Body of pancreas (tissue), 4 donors: ENCODE measurements around the gene MUL1.

Experiments used
- POLR2A ChIP-seq, 3 donors: fragments of 450-650 bp; IDR thresholded peaks; one replicate each; pipeline ENCODE4 v1.6.1; 2016; ENCODE audit warnings: antibody characterized with exemption in 3 of 3, mild to moderate bottlenecking in 2 of 3
- TF ChIP-seq, protein P1 (sequence below), 7 experiments: fragments of 450-650 bp in 4 of 7; fragments of 200-600 bp in 3 of 7; sonication (generic) in 3 of 7; IDR thresholded peaks; one replicate each; pipeline ENCODE4 v1.5.1; 2016 to 2019; ENCODE audit warnings: antibody characterized with exemption in 7 of 7

DNA sequence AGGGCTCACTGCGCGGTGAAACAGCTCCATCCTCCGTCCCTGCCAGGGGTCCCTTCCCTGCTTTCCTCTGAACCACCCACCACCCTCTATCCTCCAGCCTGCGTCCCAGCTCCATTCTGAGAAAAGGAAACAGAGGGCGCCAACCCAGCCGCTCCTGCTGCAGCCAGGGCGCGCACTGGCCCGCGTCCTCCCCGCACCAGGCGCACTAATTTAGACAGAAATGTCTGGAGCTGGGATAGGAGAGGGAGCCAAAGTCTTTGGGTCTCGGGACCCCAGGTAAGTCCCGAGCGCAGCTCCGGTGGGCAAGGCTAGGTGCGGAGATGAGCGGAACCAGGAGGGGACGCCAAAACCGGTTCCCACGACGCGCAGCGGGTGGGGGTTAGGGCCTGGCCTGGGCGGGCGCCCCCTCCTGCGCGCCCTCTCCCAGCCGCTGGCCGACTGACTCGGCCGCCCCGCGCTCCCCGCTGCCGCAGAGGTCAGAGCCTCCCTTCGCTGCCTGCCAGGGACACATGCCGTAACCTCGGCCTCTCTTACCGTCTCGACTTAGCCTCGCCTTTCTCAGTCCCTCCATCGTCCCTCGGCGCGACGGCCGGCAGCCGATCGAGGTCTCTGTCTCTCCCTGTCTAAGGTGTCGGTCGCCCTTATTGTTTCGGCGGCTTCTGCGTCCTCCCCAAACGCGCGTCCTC is 24.0 kb downstream of the MUL1 start:
- TF ChIP-seq, protein P1, sequence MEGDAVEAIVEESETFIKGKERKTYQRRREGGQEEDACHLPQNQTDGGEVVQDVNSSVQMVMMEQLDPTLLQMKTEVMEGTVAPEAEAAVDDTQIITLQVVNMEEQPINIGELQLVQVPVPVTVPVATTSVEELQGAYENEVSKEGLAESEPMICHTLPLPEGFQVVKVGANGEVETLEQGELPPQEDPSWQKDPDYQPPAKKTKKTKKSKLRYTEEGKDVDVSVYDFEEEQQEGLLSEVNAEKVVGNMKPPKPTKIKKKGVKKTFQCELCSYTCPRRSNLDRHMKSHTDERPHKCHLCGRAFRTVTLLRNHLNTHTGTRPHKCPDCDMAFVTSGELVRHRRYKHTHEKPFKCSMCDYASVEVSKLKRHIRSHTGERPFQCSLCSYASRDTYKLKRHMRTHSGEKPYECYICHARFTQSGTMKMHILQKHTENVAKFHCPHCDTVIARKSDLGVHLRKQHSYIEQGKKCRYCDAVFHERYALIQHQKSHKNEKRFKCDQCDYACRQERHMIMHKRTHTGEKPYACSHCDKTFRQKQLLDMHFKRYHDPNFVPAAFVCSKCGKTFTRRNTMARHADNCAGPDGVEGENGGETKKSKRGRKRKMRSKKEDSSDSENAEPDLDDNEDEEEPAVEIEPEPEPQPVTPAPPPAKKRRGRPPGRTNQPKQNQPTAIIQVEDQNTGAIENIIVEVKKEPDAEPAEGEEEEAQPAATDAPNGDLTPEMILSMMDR (IDR thresholded peaks at IDR 0.05): no peak
- TF ChIP-seq POLR2A (IDR thresholded peaks at IDR 0.05): no peak
